ENCODE data around the gene ACE2. TPM values are rescaled to one million over a fixed set of nuclear protein-coding genes. Genes with fewer than 3 reads are reported as not detected.

Gene ACE2
- total and polyA plus RNA-seq, 9 of the 15 experiments (the other 6 are each of a cell fraction or from before 2014, with no cell fraction given): 0.03 to 0.09 (median 0.07) TPM; not detected in 6

DNA sequence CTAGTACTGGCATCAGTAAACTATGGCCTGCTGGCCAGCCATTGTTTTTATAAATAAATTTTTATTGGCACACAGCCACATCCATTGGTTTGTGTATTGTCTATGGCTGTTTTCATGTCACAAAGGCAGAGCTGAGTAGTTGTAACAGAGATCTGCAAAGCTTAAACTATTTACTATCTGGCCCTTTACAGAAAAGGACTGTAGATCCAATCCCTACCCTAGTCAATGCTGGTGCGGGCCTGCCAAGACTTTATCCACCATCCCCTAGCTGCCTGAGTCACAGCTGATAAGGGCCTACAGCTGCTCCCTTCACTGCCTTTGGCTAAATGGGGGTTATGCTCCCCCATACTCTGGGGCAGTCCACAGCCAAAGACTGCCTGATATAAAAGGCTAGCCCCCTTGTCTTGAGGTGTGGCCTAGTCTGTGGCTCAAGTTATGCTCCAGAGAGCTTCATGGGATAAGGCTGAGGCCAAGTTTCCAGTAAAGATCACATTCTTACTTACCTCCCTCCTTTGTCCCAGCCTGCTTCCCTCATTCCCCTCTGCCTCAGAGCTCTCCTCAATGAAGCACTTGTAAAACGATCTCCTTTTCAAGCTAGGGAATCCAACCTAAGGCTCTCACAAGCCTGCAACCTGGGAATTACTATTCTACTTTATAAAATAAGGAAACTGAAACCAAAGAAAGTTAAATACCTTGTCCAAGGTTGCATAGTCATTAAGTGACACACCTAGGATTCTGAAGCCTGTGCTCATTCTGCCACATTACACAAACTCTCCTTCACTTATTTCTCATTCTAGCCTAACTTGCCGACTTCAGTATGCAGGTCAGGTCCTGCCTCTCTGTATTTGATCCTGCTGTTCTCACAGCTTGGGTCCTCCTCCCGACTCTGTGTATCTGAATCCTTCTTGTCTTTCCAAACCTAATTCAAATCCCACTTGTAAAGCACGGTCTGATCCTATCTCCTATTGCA lies 20.7 kb downstream of the ACE2 start (continued):
- TF ChIP-seq, protein P1, sequence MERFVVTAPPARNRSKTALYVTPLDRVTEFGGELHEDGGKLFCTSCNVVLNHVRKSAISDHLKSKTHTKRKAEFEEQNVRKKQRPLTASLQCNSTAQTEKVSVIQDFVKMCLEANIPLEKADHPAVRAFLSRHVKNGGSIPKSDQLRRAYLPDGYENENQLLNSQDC (CRISPR knock-in tag; IDR thresholded peaks at IDR 0.05): no peak
- TF ChIP-seq CBFA2T2 (conservative IDR thresholded peaks at IDR 0.05) (peak; percentile 92), ZNF668 (CRISPR knock-in tag; IDR thresholded peaks at IDR 0.05) (no peak), RFX5 (IDR thresholded peaks at IDR 0.05; ENCODE audit: low read depth, low read length) (no peak), OTX1 (CRISPR knock-in tag; IDR thresholded peaks at IDR 0.05) (no peak), KDM1A (IDR thresholded peaks at IDR 0.05) (peak; percentile 68 to 73), TEAD1 (CRISPR knock-in tag; IDR thresholded peaks at IDR 0.05) (0 out of 4 replicates have a peak, but pooled peaks of 1 of the 2 experiments have one; percentile 7), TAF1 (IDR thresholded peaks at IDR 0.05; ENCODE audit: control insufficient read depth, extremely low read depth, insufficient read depth, low read length, severe bottlenecking) (no peak), STAT5A (IDR thresholded peaks at IDR 0.05; ENCODE audit: borderline replicate concordance, low read length) (peak; percentile 74), HEY1 (CRISPR knock-in tag; IDR thresholded peaks at IDR 0.05; ENCODE audit: borderline replicate concordance) (no peak), GATA2 (CRISPR knock-in tag; IDR thresholded peaks at IDR 0.05) (peak; percentile 57; the same call in 1 of the 2 replicates), ZNF146 (CRISPR knock-in tag; IDR thresholded peaks at IDR 0.05; ENCODE audit: unreplicated experiment) (no peak), MCM2 (IDR thresholded peaks at IDR 0.05; ENCODE audit: low read depth) (no peak), ZNF79 (CRISPR knock-in tag; IDR thresholded peaks at IDR 0.05; ENCODE audit: low read depth) (no peak), STAT5B (CRISPR knock-in tag; IDR thresholded peaks at IDR 0.05) (no peak), CBX5 (IDR thresholded peaks at IDR 0.05; ENCODE audit: borderline replicate concordance, low read depth) (0 out of 2 replicates have a peak, but pooled peaks have one; percentile 7), CREBBP (IDR thresholded peaks at IDR 0.05; ENCODE audit: low read depth, low read length) (no peak)
- TF ChIP-seq, protein P2, sequence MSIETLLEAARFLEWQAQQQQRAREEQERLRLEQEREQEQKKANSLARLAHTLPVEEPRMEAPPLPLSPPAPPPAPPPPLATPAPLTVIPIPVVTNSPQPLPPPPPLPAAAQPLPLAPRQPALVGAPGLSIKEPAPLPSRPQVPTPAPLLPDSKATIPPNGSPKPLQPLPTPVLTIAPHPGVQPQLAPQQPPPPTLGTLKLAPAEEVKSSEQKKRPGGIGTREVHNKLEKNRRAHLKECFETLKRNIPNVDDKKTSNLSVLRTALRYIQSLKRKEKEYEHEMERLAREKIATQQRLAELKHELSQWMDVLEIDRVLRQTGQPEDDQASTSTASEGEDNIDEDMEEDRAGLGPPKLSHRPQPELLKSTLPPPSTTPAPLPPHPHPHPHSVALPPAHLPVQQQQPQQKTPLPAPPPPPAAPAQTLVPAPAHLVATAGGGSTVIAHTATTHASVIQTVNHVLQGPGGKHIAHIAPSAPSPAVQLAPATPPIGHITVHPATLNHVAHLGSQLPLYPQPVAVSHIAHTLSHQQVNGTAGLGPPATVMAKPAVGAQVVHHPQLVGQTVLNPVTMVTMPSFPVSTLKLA (conservative IDR thresholded peaks at IDR 0.05): peak in 1 of 2 experiments; percentile 45; a peak in 1 of 4 replicates
- TF ChIP-seq, protein P3, sequence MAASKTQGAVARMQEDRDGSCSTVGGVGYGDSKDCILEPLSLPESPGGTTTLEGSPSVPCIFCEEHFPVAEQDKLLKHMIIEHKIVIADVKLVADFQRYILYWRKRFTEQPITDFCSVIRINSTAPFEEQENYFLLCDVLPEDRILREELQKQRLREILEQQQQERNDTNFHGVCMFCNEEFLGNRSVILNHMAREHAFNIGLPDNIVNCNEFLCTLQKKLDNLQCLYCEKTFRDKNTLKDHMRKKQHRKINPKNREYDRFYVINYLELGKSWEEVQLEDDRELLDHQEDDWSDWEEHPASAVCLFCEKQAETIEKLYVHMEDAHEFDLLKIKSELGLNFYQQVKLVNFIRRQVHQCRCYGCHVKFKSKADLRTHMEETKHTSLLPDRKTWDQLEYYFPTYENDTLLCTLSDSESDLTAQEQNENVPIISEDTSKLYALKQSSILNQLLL (CRISPR knock-in tag; IDR thresholded peaks at IDR 0.05; ENCODE audit: borderline replicate concordance): no peak
- TF ChIP-seq, protein P4, sequence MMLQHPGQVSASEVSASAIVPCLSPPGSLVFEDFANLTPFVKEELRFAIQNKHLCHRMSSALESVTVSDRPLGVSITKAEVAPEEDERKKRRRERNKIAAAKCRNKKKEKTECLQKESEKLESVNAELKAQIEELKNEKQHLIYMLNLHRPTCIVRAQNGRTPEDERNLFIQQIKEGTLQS (IDR thresholded peaks at IDR 0.05): peak; percentile 40; the same call in 1 of the 2 replicates
- TF ChIP-seq, protein P4 (CRISPR knock-in tag; conservative IDR thresholded peaks at IDR 0.05): no peak
- TF ChIP-seq, protein P5, sequence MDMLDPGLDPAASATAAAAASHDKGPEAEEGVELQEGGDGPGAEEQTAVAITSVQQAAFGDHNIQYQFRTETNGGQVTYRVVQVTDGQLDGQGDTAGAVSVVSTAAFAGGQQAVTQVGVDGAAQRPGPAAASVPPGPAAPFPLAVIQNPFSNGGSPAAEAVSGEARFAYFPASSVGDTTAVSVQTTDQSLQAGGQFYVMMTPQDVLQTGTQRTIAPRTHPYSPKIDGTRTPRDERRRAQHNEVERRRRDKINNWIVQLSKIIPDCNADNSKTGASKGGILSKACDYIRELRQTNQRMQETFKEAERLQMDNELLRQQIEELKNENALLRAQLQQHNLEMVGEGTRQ (CRISPR knock-in tag; IDR thresholded peaks at IDR 0.05): no peak
